ENCODE data around the gene DEK.

DNA sequence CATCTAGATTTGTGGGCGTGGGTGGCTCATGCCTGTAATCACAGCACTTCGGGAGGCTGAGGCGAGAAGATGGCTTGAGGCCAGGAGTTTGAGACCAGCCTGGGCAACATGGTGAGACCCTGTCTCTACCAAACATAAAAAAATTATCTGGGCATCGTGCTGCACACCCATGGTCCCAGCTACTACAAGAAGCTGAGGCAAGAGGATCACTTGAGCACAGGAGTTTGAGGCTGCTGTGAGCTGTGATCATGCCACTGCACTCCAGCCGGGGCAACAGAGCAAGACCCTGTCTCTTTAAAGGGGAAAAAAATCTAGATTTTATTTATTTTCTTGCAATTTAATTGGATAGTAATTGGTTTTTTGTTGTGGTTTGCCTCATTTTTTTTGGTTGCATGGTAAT lies 53.6 kb downstream of the DEK start:
- TF ChIP-seq, protein P1, sequence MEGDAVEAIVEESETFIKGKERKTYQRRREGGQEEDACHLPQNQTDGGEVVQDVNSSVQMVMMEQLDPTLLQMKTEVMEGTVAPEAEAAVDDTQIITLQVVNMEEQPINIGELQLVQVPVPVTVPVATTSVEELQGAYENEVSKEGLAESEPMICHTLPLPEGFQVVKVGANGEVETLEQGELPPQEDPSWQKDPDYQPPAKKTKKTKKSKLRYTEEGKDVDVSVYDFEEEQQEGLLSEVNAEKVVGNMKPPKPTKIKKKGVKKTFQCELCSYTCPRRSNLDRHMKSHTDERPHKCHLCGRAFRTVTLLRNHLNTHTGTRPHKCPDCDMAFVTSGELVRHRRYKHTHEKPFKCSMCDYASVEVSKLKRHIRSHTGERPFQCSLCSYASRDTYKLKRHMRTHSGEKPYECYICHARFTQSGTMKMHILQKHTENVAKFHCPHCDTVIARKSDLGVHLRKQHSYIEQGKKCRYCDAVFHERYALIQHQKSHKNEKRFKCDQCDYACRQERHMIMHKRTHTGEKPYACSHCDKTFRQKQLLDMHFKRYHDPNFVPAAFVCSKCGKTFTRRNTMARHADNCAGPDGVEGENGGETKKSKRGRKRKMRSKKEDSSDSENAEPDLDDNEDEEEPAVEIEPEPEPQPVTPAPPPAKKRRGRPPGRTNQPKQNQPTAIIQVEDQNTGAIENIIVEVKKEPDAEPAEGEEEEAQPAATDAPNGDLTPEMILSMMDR (IDR thresholded peaks at IDR 0.05; ENCODE audit: low read length), result no peak
- TF ChIP-seq EZH2 (IDR thresholded peaks at IDR 0.05; ENCODE audit: borderline replicate concordance, low read length), result no peak

All from OCI-LY1 (cell line).